ENCODE data around the gene CYLD. TPM values are rescaled to one million over a fixed set of nuclear protein-coding genes. Genes with fewer than 3 reads are reported as not detected.

The CYLD gene
- total and polyA plus RNA-seq, 8 donors, result 6.2 to 30.3 (median 16.7) TPM

DNA sequence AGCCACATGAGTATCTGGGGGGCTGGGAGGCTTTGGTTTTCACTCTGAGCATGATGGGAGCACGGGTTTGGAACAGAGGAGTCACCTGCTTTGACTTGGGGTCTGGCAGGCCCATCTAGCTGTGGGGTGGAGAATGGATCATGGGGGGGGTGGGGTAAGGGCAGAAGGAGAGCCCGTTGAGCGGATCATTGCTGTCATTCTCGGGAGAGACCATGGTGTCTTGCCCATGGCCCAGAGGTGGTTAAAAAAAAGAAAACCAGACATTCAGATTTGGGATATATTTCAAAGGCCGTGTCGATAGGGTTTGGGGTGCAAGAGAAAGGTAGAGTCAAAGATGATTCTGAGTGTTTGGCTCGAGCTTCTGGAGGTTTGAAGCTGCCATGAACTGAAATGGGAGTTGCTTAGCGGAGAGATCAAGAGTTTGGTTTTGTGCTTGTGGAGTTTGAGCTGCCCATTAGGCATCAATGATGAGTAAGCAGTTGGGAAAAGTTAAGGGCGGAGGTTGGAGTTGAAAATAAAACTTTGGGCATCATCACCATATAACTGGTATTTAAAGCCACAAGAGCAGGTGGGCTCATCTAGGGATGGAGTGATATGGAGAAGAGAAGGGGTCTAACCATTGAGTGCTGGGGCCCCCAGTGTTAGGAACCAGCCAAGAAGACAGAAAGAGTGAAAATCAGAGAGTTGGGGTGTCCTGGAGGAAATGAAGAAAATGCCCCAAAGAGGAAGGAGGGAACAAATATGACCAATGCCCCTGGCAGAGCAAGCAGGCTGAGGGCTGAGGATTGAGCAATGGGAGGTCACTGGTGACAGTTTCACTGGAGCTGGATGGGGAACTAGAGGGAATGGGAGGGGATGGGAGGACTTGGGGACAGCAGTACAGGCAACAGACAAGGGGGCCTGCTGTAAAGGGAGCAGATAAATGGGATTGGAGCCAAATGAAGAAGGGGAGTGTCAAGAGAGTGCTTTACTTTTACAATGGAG is 46.6 kb upstream of the CYLD start:
- TF ChIP-seq, protein P1, sequence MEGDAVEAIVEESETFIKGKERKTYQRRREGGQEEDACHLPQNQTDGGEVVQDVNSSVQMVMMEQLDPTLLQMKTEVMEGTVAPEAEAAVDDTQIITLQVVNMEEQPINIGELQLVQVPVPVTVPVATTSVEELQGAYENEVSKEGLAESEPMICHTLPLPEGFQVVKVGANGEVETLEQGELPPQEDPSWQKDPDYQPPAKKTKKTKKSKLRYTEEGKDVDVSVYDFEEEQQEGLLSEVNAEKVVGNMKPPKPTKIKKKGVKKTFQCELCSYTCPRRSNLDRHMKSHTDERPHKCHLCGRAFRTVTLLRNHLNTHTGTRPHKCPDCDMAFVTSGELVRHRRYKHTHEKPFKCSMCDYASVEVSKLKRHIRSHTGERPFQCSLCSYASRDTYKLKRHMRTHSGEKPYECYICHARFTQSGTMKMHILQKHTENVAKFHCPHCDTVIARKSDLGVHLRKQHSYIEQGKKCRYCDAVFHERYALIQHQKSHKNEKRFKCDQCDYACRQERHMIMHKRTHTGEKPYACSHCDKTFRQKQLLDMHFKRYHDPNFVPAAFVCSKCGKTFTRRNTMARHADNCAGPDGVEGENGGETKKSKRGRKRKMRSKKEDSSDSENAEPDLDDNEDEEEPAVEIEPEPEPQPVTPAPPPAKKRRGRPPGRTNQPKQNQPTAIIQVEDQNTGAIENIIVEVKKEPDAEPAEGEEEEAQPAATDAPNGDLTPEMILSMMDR (IDR thresholded peaks at IDR 0.05), result no peak
- FAIRE-seq (no peak), ATAC-seq (peak in 2 of 4 donors; percentile 38), DNase-seq (peak in 1 of 6 donors; percentile 43)
- intact Hi-C loops (cut with DNase I), result no loop called here
- 89 to 97% methylated on average over 9 of the region's 9 CpGs for WGBS, 2 donors
- Histone ChIP-seq H3K9me3 (no peaks in the 10 kb centered on the region), H3K36me3 (no peaks in the 10 kb centered on the region), H3K27me3 (no peaks in the 10 kb centered on the region), H3K4me3 (no peak overlapping the region), H3K27ac (peak overlapping the region in 1 of 4 donors; percentile 60), H3K4me1 (peaks cover 0 to 5% (median 0%) of the 10 kb centered on the region in 3 donors)

- no peaks in the 10 kb centered on the region for H3K36me3 ChIP-seq
- FAIRE-seq, result no peak
Observed at GRCh38 chr16:50696126-50696525, 45.8 kb upstream of the CYLD start.

DNA sequence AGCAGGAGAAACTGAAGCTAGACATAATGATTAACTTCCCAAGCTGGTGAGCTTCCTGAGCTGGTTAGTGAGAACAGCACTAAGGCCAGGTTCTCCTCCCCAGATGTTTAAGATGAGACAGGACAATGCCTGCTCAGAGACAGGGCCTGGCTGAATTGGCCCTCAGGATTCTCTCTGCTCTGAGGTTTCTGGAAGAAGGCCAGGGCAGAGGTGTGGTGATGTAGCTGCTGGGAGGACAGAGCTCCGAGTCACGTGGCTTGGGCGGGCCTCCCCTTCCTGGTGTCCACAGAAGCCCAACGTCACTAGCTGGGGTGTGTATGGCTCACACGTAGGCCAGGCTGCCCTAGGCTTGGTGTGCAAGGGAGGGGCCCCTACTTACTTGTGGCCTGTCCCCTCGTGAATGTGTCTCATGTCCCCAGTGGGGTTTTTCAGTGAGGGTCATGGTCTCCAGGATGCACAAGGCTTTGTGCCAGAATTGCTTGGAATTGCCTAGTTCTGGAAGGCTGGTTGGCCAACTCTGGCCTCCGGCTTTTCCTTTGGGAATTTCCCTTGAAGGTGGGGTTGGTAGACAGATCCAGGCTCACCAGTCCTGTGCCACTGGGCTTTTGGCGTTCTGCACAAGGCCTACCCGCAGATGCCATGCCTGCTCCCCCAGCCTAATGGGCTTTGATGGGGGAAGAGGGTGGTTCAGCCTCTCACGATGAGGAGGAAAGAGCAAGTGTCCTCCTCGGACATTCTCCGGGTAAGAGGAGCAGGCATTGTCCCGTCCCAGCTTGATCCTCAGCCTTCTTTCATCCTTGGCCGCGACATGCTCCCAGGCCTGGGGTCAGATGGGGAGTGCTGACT is 45.1 kb upstream of the CYLD start:
- TF ChIP-seq, protein P1 (IDR thresholded peaks at IDR 0.05), result no peak
- 63 to 68% methylated on average over 14 to 15 of the region's 15 CpGs for WGBS, 2 donors
- peak overlapping the region in 2 of 4 donors; percentile 26 to 60 for H3K27ac ChIP-seq
- peak in 2 of 6 donors; percentile 60 to 76 for DNase-seq
- ATAC-seq, result peak in 3 of 4 donors; percentile 61 to 69 (median 66)
- H3K4me1 ChIP-seq, result peaks cover 0 to 5% (median 0%) of the 10 kb centered on the region in 3 donors
- no peak for FAIRE-seq
- H3K9me3 ChIP-seq, result no peaks in the 10 kb centered on the region
- H3K4me3 ChIP-seq, result no peak overlapping the region
- intact Hi-C loops (cut with DNase I), result no loop called here
- H3K27me3 ChIP-seq, result no peaks in the 10 kb centered on the region
- H3K36me3 ChIP-seq, result no peaks in the 10 kb centered on the region

More at GRCh38 chr16:50696126-50696525, 45.8 kb upstream of the CYLD start:
- intact Hi-C loops (cut with DNase I), result no loop called here
- TF ChIP-seq, protein P1 (IDR thresholded peaks at IDR 0.05), result no peak
- peak overlapping the region in 1 of 4 donors; percentile 60 for H3K27ac ChIP-seq
- WGBS, 2 donors, result 64% methylated on average over 5 of the region's 5 CpGs
- ATAC-seq (no peak), DNase-seq (peak in 1 of 6 donors; percentile 35)
- H3K9me3 ChIP-seq, result no peaks in the 10 kb centered on the region
- peaks cover 0 to 5% (median 0%) of the 10 kb centered on the region in 3 donors for H3K4me1 ChIP-seq
- no peak overlapping the region for H3K4me3 ChIP-seq
- no peaks in the 10 kb centered on the region for H3K27me3 ChIP-seq

DNA sequence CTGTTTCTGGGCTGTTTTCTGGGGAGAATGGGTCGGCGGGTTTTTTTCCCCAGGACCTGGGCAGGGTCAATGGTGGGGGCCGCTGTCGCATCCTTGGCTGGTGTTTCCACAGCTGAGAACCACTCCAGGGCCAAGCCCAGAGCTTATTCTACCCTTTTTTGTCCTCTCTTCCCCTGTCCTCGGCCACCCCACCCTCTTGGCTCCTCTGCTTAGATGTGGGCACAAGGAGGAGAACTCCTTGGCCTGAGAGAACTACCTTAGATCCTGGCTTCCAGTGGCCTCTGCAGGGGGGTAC is 44.5 kb upstream of the CYLD start:
- DNase-seq (peak in 1 of 6 donors; percentile 27), ATAC-seq (no peak), FAIRE-seq (no peak)
- H3K27ac ChIP-seq, result peak overlapping the region in 2 of 4 donors; percentile 26 to 60
- H3K4me3 ChIP-seq, result no peak overlapping the region
- H3K27me3 ChIP-seq, result no peaks in the 10 kb centered on the region
- no peaks in the 10 kb centered on the region for H3K9me3 ChIP-seq
- intact Hi-C loops (cut with DNase I), result no loop called here
- H3K36me3 ChIP-seq, result no peaks in the 10 kb centered on the region
- TF ChIP-seq, protein P1 (IDR thresholded peaks at IDR 0.05), result no peak
- WGBS, 2 donors, result 90 to 97% methylated on average over 5 of the region's 5 CpGs
- peaks cover 0 to 5% (median 0%) of the 10 kb centered on the region in 3 donors for H3K4me1 ChIP-seq
